GM13976 (cell line): ENCODE measurements around the gene SUPT3H.

Source experiments
- DNase-seq: peaks from one replicate; pipeline ENCODE4 v3.0.0; 2012; ENCODE audit warnings: low spot score
- CTCF ChIP-seq: IDR thresholded peaks from 2 replicates; pipeline ENCODE4 v1.5.1; 2012; ENCODE audit warnings: borderline replicate concordance, mild to moderate bottlenecking; ENCODE audit not compliant: insufficient read depth; ENCODE audit errors: extremely low read depth, missing control alignments, control extremely low read depth
- in situ Hi-C: fragments of 300-500 bp; cut with MboI; formaldehyde crosslinking; loops from one replicate; pipeline ENCODE4 v1.12.0; 2022; ENCODE audit warnings: low sequenced_read_pairs, mixed read lengths, inconsistent platforms; ENCODE audit not compliant: unreplicated experiment

SUPT3H gene

GRCh38 chr6:44855562-44856411, 521.9 kb downstream of the SUPT3H start:
- no peak for DNase-seq
- in situ Hi-C loops, result no loop called here
- TF ChIP-seq CTCF, result no peak

- in situ Hi-C loops, result no loop called here
- no peak for DNase-seq
- no peak for TF ChIP-seq CTCF
Observed at GRCh38 chr6:44854712-44855443, 522.9 kb downstream of the SUPT3H start.

- TF ChIP-seq CTCF, result no peak
- in situ Hi-C loops, result no loop called here
- DNase-seq, result no peak
Observed at GRCh38 chr6:44851176-44851575, 526.6 kb downstream of the SUPT3H start.

GRCh38 chr6:44850312-44850711, 527.4 kb downstream of the SUPT3H start:
- in situ Hi-C loops, result no loop called here
- TF ChIP-seq CTCF, result no peak
- no peak for DNase-seq

GRCh38 chr6:44849806-44850205, 527.9 kb downstream of the SUPT3H start:
- TF ChIP-seq CTCF, result no peak
- DNase-seq, result no peak
- in situ Hi-C loops, result no loop called here

- no peak for TF ChIP-seq CTCF
- DNase-seq, result no peak
- in situ Hi-C loops, result no loop called here
Observed at GRCh38 chr6:44843734-44844133, 534.0 kb downstream of the SUPT3H start.
